HG03432 (cell line): Measurements from ENCODE around the gene GTF2IRD1.
"Not testable (repeated sequence)": the region's sequence is repeated elsewhere in the genome, so short reads cannot be mapped to it uniquely, and the experiment has no call there.

Experiments used
- ATAC-seq: cut with Tn5 transposase; IDR thresholded peaks from one replicate; pipeline ENCODE4 v1.9.1; 2021; ENCODE audit warnings: mild to moderate bottlenecking, moderate library complexity; ENCODE audit not compliant: unreplicated experiment

GTF2IRD1 gene

GRCh38 chr7:74544706-74545469, 91.2 kb downstream of the GTF2IRD1 start:
- no peak for ATAC-seq

GRCh38 chr7:74545921-74546320, 92.2 kb downstream of the GTF2IRD1 start:
- no peak for ATAC-seq

DNA sequence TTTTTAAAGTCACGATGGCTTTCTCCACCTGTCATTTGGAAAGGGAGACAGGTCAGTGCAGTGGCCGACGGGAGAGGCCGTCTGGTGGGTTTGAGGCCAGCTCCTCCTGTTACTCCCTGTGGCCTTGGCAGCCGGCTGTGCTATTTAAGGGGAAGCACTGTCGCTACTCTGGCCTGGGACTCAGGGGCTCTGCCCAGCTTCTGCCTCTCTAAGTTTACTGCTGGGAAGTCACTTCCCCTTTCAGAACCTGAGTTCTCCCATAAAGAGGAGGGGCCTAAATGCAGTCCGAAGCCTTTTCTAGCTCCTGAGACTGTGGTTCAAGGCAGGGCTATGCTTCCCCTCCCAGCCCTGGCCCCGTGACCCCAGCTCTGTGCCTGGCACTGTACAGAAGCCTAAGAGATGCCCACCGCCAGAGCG, 99.9 kb downstream of the GTF2IRD1 start:
- ATAC-seq, result not testable (repeated sequence)

- no peak for ATAC-seq
Observed at GRCh38 chr7:74554178-74554577, 100.5 kb downstream of the GTF2IRD1 start.

DNA sequence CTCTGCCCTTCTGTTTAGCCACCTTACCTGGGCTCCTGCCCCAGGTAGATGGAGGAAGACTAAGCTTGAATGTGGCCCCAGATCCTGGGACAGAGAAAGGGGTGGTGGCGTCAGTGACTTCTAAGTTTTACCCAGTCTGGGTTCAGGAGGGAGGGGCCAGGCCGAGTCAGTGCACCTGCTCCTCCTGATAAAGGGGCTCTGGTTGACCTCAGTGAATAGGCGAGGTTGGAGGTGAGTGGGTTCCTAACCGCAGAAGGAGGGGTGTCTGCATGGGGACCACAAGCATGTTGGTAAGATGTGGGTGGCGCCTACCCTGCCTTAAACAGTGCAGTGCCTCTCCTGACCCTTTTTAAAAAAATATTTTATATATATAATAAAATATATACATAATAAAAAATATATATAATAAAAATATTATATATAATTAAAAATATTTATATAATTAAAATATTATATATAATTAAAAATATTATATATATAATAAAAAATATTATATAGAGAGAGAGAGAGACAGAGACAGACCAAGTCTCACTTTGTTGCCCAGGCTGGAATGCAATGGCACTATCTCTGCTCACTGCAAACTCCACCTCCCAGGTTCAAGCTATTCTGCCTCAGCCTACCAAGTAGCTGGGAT, 106.5 kb downstream of the GTF2IRD1 start:
- ATAC-seq, result no peak

DNA sequence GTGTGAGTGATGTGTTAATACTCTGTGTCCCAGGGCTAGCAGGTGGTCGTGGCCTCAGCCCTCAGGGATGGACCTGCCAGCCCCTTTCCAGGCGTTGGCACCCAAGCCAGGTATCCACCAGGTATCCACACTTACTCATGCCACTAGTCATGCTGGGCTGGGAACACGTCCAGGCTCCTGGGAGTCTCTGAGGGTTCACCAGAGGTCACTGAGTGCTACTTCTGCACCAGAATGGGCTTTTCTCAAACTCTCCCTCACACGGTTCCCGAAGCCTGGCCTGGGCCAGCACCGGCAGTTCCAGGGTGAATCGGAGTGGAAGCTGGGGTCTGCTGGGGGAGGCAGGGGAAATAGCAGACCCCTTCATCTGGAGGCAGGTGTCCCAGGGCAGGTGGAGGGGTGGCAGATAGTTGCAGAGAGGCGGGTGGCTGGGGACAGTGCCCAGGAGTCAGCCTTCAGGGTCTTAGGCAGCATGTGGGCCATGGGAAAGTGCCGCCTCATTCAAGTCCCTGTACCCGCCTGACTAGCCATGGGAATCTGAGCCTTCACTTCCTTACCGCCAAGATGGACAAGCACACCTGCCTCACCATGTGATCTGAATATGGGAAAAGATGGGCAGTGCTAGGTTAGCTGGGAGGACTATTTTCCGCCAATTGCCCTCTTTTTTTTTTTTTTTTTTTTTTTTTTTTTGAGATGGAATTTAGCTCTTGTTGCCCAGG, 108.3 kb downstream of the GTF2IRD1 start:
- ATAC-seq, result no peak

GRCh38 chr7:74563639-74564038, 109.9 kb downstream of the GTF2IRD1 start:
- ATAC-seq, result not testable (repeated sequence)

DNA sequence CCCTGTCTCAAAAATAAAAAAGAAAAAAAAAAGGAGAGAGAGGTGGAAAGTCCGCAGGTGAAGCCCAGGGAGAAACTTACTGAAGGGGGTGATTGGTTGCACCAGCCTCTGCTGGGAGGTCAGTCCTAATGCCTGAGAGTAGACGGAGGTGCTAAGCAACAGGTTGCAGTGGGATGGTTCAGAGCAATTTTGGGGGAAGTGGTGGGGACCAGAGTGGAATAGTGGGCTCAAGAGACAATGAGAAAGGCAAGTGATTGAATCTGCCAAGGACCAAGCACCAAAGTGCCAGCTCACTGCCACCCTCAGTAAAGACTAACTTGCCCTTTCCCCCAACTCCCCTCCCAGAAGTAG, 113.6 kb downstream of the GTF2IRD1 start:
- no peak for ATAC-seq

DNA sequence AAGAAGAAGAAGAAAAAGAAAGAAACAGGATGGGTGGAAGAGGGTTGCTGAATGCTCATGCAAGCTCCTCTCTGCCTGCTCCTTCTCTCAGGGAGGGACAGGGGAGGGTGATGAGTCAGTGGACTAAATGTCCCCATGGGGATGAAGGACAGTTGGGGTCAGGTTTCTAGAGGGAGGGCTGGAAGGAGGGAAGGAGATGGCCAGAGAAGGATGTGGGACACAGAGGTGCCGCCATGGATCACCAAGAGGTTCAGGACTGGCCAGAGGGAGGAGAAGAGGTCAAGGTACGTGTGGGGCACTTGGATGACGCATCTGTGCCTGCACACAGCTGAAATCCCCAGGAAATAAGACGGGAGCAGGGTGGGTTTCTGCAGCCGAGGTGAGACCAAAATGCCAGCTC, 115.0 kb downstream of the GTF2IRD1 start:
- no peak for ATAC-seq

DNA sequence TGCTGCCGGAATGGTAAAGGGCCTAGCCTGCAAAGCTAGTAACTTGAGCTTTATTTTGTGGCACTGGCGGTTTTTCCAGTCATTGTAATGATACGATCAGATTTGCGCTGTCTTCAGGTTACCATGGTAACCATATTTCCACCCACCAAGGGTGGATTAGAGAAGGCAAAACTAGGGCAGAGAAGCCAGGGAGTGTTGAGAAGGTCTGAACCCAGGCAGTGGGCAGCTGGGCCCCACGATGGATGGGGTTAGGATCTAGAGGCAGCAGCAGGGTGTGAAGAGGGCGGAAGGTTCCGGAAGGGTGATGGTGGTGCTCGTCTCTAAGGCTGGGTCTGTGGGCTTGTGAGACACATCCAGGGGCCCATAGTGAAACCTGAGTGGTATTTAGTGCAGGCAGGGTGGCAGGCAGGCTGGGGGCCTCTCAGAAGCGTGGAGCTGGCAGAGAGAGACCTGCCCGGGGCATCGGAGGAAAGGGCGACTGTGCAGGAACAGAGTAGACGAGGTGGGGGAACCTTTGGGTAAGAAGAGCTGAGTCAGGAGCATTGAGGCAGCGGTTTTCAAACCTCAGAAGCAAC, 115.9 kb downstream of the GTF2IRD1 start:
- ATAC-seq, result no peak

DNA sequence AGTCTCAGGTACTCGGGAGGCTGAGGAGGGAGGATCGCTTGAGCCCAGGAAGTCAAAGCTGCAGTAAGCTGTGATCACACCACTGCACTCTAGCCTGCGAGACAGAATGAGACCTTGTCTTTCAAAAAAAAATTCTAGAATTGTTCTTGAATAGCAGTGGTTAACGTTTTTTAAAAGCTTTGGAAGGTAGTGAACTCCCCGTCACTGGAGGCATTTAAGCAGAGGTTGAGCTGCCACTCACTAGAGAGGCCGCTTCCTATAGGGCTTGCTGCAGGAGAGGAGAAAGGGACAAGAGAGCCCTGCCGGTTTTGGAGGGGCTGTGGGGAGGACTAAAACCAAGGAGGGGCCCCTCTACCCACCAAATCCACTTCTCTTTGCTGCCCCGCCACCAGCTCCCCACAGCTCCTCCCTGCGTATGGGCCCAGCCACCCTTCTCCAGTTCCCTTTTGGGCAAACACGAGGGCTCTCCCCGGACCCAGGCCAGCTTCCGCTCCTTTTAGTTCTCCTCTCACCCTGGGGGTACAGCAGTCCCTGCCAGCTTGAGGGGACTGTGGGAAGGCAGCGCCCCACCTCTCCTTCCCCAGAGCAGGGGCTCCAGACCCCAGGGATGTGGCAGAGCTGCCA, 116.9 kb downstream of the GTF2IRD1 start:
- no peak for ATAC-seq

GRCh38 chr7:74572301-74572979, 118.7 kb downstream of the GTF2IRD1 start:
- no peak for ATAC-seq

DNA sequence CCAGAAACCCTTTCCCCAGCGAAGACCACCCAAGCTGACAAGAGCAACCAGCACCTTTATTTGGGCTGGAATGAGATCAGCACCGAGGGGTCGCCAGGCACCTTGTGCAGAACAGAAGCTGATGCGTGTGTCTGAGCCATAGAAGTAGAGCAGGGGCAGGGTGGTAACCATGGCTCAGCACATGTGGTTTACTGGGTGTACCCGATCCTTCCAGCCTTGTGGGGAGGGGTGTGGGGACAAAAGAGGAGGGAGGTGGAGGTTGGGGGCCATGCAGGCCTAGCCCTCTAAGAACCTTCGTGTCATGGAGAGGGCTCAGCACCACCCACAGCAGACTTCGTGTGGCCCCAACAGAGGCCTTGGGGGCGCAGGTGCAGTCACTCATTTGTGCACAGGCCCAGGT, 119.8 kb downstream of the GTF2IRD1 start:
- ATAC-seq, result no peak

DNA sequence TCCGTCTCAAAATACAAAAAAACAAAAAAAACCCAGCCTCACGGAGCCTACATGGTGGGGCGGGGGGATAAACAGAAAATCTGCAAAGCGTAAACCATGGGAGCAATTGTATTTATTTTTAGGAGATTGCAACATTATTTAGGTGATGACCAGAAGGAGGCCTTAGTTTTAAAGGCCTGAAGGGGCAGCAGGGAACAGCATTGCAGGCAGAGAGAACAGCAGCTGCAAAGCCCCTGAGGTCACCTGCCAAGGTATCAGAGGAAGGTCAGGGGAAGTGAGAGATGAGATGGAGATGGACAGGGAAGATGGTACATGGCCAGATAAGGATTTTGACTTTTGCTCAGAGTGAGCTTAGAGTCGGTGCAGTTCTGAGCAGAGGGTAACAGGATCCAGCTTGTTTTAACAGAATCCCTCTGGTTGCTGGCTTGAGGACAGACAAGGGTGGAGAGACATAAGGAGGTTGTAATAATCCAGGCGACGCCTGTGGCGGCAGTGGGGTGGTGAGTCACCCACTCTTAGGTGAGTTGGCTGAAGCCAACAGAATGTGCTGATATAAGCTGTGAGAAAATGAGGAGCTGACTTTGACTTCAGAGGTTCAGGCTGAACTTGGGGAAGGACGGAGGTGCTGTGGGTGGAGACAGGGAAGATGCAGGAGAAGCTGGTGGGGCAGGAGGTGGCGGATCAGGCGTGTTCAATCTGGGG, 121.5 kb downstream of the GTF2IRD1 start:
- ATAC-seq, result no peak

- ATAC-seq, result no peak
Observed at GRCh38 chr7:74575811-74576210, 122.1 kb downstream of the GTF2IRD1 start.

DNA sequence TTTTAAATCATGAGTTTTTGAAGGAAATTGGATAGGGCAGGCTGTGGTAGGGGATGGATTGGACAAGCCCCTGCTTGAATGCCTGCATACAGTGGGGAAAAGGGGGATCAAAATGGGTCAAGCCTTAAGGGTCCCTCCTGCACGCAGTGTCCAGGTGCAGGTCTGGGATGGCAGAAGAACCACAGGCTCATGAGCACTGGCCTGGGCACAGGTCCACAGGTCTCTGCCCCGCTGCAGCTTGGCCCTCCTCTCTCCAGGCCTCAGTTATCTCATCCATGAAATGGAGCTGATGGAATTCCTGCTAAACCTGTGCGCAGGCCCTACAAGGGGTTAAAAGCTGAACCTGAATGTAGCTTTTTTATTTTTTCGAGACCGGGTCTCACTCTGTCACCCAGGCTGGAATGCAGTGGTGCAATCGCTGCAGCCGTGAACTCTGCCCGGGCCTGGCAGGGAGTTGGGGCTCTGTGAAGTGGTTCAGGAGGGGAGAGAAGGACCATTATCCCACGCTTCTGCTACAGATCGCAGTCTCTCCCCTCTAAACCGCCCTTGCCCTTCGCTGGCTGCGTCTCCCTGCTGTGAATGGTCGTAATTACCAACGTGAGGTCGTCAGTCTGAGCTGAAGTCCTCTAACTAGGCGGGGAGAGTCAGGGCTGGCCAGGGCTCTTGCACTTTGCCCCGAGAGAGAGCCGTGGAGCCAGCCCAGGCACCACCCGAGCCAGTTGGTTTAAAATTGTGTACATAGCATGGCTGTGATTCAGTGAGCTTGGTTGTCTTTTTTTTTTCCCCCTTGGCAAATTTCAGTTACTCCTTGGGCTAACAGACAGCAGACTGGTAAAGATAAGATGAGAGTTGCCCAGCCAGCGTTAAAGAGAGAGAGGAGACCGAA, 126.3 kb downstream of the GTF2IRD1 start:
- no peak for ATAC-seq

DNA sequence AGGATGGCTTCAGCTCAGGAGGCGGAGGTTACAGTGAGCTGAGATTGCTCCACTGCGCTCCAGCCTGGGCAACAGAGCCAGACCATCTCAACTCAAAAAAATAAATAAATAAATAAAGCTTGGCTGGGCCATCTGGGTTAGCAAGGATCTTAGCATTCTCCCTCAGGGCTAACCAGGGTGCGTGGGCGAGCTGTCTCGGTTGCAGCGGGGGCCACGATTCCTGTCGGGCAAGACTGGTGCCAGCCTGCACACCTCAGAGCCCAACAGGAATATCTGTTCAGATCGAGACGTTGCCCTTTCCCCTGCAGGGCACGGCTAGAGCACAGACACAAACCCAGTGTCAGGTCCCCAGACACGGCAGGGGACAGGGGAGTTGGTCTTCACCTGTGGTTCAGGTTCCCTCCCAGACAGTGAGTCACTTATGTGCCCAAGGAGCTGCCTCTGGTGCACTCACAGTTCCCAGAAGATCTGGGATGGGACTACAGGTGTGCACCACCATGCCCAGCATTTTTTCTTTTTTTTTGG, 128.3 kb downstream of the GTF2IRD1 start:
- no peak for ATAC-seq

- no peak for ATAC-seq
Observed at GRCh38 chr7:74582447-74583039, 128.8 kb downstream of the GTF2IRD1 start.
